ENCODE measurements around the gene GTPBP10.

- no peak for TF ChIP-seq CTCF (IDR thresholded peaks at IDR 0.05)
- no peak for TF ChIP-seq POLR2A (IDR thresholded peaks at IDR 0.05)
- no peak for TF ChIP-seq EP300 (IDR thresholded peaks at IDR 0.05)
These were observed 32.6 kb upstream of the GTPBP10 start for GRCh38 chr7:90313907-90314306.
